Astrocyte (in vitro differentiated cells and primary cell): ENCODE measurements around the gene NEIL1.
A peak's percentile ranks its signal among the peaks of the same experiment; 100 is the strongest.

Experiments used
- EZH2 ChIP-seq: IDR thresholded peaks from 2 replicates; pipeline ENCODE4 v1.6.1; 2012; ENCODE audit warnings: mild to moderate bottlenecking, low read length, inconsistent platforms; ENCODE audit not compliant: insufficient read depth
- TF ChIP-seq, protein P1 (sequence below): IDR thresholded peaks from 2 replicates; pipeline ENCODE4 v1.5.1; 2011; ENCODE audit warnings: low read depth, mild to moderate bottlenecking, inconsistent platforms, low read length, moderate library complexity; ENCODE audit not compliant: insufficient read depth

- TF ChIP-seq EZH2, result peak; percentile 71
- TF ChIP-seq, protein P1, sequence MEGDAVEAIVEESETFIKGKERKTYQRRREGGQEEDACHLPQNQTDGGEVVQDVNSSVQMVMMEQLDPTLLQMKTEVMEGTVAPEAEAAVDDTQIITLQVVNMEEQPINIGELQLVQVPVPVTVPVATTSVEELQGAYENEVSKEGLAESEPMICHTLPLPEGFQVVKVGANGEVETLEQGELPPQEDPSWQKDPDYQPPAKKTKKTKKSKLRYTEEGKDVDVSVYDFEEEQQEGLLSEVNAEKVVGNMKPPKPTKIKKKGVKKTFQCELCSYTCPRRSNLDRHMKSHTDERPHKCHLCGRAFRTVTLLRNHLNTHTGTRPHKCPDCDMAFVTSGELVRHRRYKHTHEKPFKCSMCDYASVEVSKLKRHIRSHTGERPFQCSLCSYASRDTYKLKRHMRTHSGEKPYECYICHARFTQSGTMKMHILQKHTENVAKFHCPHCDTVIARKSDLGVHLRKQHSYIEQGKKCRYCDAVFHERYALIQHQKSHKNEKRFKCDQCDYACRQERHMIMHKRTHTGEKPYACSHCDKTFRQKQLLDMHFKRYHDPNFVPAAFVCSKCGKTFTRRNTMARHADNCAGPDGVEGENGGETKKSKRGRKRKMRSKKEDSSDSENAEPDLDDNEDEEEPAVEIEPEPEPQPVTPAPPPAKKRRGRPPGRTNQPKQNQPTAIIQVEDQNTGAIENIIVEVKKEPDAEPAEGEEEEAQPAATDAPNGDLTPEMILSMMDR, result no peak
These were observed 589 bp downstream of the NEIL1 start for GRCh38 chr15:75347222-75348033.
